Neuron (in vitro differentiated cells): ENCODE results near the gene RNF112.

Source experiments
- H2AFZ ChIP-seq: one replicate; pipeline ENCODE4 v1.6.1; 2013; ENCODE audit warnings: low read depth, mild to moderate bottlenecking, inconsistent platforms, low read length, moderate library complexity
- H3K27me3 ChIP-seq: one replicate; pipeline ENCODE4 v1.6.1; 2013; ENCODE audit warnings: low read length; ENCODE audit not compliant: insufficient read depth
- H3K36me3 ChIP-seq: one replicate; pipeline ENCODE4 v1.6.1; 2013; ENCODE audit warnings: low read length; ENCODE audit not compliant: insufficient read depth
- H3K4me1 ChIP-seq: one replicate; pipeline ENCODE4 v1.6.1; 2013; ENCODE audit warnings: low read length; ENCODE audit not compliant: insufficient read depth
- H3K4me3 ChIP-seq: 2 replicates; pipeline ENCODE4 v1.5.1; 2013; ENCODE audit warnings: mild to moderate bottlenecking, low read length, moderate library complexity
- H3K9me3 ChIP-seq: one replicate; pipeline ENCODE4 v1.6.1; 2013; ENCODE audit warnings: low read length

RNF112 gene

DNA sequence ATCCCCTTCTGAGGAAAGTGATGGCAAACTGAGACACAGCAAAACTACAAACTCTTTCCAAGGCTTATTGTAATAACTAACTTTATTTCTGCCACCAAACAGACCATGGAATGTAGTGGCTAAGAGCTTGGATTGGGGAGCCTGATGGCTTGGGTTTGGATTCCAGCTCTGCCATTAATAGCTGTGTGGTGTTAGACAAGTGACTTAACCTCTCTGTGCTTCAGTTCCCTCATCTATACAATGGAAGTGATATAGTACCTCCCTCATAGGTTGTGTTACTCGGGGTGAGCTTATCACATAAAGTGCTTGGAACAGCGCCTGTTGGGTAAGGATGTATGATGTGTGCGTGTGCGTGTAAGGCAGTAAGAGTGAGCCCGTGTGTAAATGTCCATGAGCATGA, 5.9 kb upstream of the RNF112 start:
- Histone ChIP-seq H3K4me1 (no peaks in the 10 kb centered on the region), H3K9me3 (no peaks in the 10 kb centered on the region), H3K36me3 (no peaks in the 10 kb centered on the region), H2AFZ (no peak overlapping the region), H3K27me3 (peaks cover 11% of the 10 kb centered on the region), H3K4me3 (no peak overlapping the region)

DNA sequence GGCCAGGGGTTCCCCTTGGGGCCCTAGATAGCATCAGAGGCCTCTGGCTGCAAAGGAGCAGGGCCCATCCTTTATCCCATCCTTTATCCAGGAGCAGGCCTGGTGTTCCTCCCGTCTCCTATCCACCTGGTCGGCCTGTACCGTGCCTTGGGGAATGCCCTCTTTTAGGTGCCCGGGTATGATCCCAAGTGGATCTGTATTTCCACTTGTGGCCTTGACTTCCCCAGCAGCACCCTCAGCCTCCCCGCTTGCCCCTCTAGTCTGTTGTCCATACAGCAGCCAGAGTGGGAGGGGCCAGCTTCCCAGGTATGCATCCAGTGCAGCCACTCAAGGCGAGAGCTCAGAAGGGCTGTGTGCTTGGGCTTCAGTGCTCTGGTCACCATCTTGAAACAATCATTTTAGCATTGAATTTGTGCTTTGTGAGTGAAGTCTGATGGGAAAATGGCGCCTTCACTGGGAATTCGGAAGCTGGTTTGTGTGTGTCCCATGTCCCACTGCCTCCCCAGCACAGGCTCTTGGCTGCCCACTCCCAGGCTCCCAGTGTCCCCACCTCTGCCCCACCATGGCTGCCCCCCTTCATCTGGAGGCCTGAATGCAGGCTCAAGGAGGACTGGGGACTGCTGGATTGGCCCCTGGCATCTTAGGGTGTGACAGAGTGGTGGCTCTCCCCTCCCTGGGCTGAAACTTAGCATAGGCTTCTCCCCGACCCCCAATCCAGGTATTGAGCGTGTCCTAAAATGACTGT, 3.3 kb upstream of the RNF112 start:
- no peaks in the 10 kb centered on the region for H3K9me3 ChIP-seq
- H3K4me3 ChIP-seq, result no peak overlapping the region
- peaks cover 6% of the 10 kb centered on the region for H3K4me1 ChIP-seq

DNA sequence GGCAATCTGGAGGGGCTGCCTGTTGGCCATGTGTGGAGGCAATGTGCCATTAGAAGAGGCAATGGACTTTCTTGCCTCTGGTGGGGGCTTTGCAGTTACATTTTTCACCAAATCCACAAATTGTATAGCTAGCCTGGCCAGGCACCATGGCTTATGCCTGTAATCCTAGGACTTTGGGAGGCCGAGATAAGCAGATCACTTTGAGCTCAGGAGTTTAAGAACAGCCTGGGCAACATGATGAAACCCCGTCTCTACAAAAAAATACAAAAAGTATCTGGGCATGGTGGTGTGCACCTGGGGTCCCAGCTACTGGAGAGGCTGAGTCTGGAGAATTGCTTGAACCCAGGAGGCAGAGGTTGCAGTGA, 2.7 kb upstream of the RNF112 start:
- no peak overlapping the region for H2AFZ ChIP-seq
- H3K4me3 ChIP-seq, result no peak overlapping the region
- no peaks in the 10 kb centered on the region for H3K9me3 ChIP-seq
- H3K27me3 ChIP-seq, result peaks cover 13% of the 10 kb centered on the region
- H3K36me3 ChIP-seq, result no peaks in the 10 kb centered on the region
- peaks cover 6% of the 10 kb centered on the region for H3K4me1 ChIP-seq

More for the DNA sequence above, 3.3 kb upstream of the RNF112 start:
- Histone ChIP-seq H3K27me3 (peaks cover 13% of the 10 kb centered on the region), H3K36me3 (no peaks in the 10 kb centered on the region), H2AFZ (no peak overlapping the region)

DNA sequence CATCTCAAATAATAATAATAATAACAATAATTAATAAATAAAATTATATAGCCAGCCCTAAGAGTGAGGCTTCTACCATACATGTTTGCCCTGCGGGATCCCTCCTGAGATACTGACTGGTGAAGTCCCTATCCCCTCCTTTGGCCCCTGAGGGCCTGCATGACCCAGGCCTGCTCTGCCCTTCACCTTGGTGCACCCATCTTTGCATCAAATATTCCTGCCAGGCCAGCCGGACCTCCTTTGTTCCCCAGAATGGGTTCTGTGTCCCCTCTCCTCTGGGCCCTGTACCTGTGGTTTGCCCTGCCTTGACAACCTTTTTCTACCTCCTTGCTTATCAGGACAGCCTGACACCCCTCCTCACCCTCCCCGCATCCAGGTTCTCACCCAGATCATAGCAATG, 2.0 kb upstream of the RNF112 start:
- H3K36me3 ChIP-seq, result no peaks in the 10 kb centered on the region
- peaks cover 13% of the 10 kb centered on the region for H3K27me3 ChIP-seq
- H2AFZ ChIP-seq, result no peak overlapping the region
- H3K9me3 ChIP-seq, result no peaks in the 10 kb centered on the region
- H3K4me1 ChIP-seq, result peaks cover 6% of the 10 kb centered on the region
- no peak overlapping the region for H3K4me3 ChIP-seq

DNA sequence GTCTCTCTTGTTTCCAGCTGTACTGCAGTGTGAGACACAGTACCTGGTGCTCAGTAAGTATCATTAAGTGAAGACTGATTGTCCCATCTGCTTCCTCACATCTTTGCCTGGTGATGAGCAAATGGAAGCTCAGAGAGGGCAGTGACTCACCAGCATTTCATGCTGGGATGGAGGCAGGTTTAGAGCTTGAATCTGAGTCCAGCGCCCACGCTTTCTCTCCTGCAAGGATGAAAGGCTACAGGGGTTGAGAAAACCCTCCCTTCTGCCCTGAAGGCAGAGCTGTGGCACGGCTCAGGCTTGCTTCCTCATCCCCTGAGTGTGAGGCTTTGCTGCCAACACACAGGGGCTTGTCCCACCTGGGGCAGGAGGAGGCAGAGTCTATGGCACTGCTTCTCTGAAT, 1.5 kb upstream of the RNF112 start:
- peaks cover 13% of the 10 kb centered on the region for H3K27me3 ChIP-seq
- H2AFZ ChIP-seq, result no peak overlapping the region

DNA sequence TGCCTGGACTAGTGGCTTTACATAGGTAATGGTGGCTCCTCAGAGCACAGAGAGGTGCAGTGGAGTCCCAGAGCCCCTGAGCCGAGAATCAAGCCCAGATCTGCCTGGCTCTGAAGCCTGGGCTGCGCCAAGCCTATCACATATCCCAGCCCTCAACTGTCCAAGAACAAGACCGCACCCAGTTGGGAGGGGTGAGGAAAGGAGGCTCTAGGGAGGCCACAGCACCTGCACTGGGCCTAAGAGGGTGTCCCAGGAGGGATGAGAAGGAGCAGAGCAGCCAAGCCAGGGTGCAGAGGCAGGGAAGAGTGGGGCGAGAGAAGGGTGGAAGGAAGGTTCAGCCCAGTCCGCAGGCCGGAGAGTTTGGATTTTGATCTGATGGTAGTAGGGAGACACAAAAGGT, 941 bp upstream of the RNF112 start:
- H3K4me3 ChIP-seq, result no peak overlapping the region

More for the DNA sequence above, 1.5 kb upstream of the RNF112 start:
- Histone ChIP-seq H3K4me1 (peaks cover 6% of the 10 kb centered on the region), H3K9me3 (no peaks in the 10 kb centered on the region), H3K36me3 (no peaks in the 10 kb centered on the region), H3K4me3 (no peak overlapping the region)

DNA sequence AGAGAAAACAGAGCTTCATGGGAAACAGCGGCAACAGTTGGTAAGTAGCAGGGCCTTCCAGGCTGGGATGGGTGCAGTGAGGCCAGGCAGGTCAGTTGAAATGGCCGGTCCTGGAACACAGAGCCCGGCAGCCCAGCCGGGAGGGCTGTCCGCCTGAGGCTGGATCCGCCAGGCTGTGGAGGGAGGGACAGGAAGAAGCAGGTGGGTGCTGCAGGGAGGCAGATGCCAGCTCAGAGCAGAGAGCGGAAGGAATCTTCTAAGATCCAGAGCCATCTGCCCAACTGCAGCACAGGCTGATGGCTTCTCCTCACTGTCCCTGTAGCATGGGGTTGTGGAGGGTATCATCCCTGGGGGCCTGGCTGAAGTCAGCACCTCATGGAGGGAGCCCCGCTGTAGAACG, 599 bp downstream of the RNF112 start:
- Histone ChIP-seq H3K4me3 (no peak overlapping the region), H3K27me3 (peaks cover 23% of the 10 kb centered on the region), H3K9me3 (no peaks in the 10 kb centered on the region), H3K4me1 (peaks cover 6% of the 10 kb centered on the region), H2AFZ (no peak overlapping the region), H3K36me3 (no peaks in the 10 kb centered on the region)

More for the DNA sequence above, 941 bp upstream of the RNF112 start:
- peaks cover 6% of the 10 kb centered on the region for H3K4me1 ChIP-seq
- H2AFZ ChIP-seq, result no peak overlapping the region
- H3K27me3 ChIP-seq, result peaks cover 13% of the 10 kb centered on the region
- no peaks in the 10 kb centered on the region for H3K36me3 ChIP-seq
- no peaks in the 10 kb centered on the region for H3K9me3 ChIP-seq

DNA sequence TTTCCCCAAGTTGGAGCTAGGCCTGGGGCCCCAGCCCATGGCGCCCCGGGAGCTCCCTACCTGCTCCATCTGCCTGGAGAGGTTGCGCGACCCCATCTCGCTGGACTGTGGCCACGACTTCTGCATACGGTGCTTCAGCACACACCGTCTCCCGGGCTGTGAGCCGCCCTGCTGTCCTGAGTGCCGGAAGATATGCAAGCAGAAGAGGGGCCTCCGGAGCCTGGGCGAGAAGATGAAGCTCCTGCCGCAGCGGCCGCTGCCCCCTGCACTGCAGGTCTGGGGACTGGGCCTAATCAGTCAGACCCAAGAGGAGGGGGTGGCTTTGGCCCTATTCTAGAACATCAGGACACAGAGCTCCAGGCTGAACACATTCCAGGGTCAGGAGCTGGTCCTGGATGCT, 1.5 kb downstream of the RNF112 start:
- H2AFZ ChIP-seq, result no peak overlapping the region
- no peaks in the 10 kb centered on the region for H3K9me3 ChIP-seq
- peaks cover 25% of the 10 kb centered on the region for H3K27me3 ChIP-seq
- no peaks in the 10 kb centered on the region for H3K36me3 ChIP-seq
- no peak overlapping the region for H3K4me3 ChIP-seq
- peaks cover 6% of the 10 kb centered on the region for H3K4me1 ChIP-seq

DNA sequence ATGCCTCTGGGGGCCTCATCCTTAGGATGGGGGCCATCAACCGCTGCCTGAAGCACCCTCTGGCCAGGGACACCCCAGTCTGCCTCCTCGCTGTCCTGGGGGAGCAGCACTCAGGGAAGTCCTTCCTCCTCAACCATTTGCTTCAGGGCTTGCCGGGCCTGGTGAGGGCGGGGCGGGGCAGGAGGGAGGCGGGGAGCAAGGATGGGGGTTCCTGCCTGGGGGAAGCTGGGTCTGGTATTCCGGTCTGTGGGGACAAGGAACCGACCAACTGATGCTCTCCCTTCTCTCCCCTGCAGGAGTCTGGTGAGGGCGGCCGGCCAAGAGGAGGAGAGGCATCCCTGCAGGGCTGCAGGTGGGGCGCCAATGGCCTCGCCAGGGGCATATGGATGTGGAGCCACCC, 2.0 kb downstream of the RNF112 start:
- Histone ChIP-seq H3K36me3 (no peaks in the 10 kb centered on the region), H2AFZ (no peak overlapping the region), H3K4me1 (peaks cover 6% of the 10 kb centered on the region), H3K27me3 (peaks cover 28% of the 10 kb centered on the region), H3K9me3 (no peaks in the 10 kb centered on the region), H3K4me3 (no peak overlapping the region)

DNA sequence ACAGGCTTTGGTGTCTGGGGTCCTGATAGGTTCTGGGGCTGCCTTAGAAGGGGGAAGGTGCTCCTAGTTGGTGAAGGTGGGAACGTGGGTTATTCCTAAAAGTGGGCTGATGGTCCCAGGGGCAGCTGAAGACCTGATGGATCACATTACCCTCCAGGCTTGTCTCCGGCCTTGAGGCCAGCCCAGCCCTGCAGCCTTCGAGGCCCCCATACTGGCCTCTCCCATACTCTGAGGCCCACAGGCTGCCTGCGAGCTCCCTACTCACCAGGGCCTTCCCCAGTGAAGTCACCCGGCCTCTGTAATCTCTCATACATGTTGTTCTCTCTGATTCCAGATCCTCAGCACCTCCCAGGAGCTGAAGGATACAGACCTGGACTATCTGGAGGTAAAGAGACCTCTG, 2.7 kb downstream of the RNF112 start:
- H3K9me3 ChIP-seq, result no peaks in the 10 kb centered on the region
- H3K36me3 ChIP-seq, result no peaks in the 10 kb centered on the region
- peaks cover 6% of the 10 kb centered on the region for H3K4me1 ChIP-seq
- no peak overlapping the region for H2AFZ ChIP-seq
- peaks cover 28% of the 10 kb centered on the region for H3K27me3 ChIP-seq
- H3K4me3 ChIP-seq, result no peak overlapping the region

DNA sequence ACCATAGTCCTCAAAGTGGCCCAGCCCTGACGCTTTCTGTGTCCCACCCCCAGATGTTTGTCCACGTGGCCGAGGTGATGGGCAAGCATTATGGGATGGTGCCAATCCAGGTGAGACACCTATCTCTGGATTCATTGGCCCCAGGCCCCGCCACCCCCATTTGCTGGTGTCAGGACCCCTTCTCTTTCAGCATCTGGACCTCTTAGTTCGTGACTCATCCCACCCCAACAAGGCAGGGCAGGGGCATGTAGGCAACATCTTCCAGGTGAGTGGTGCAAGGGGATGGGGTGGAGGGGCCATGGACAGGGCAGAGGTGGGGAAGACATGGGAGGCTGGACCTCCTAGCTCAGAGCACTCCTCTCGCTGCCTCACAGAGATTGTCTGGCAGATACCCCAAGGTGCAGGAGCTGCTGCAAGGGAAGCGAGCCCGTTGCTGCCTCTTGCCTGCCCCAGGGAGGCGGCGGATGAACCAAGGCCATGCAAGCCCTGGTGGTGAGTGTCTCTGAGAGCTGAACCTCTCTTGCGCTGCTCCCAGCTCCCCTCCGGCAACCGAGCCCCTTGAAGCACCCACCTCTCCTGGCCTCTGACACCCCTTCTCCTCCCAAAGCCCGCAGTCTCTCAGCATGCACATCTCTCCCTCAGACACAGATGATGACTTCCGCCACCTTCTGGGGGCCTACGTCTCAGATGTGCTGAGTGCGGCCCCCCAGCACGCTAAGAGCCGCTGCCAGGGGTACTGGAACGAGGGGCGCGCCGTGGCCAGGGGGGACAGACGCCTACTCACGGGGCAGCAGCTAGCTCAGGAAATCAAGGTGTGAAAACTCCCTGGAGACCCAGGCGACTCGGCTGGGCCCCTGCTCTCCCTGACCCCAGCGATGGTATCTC, 3.6 kb downstream of the RNF112 start:
- H2AFZ ChIP-seq, result no peak overlapping the region
- peaks cover 22% of the 10 kb centered on the region for H3K27me3 ChIP-seq
- no peak overlapping the region for H3K4me3 ChIP-seq
- peaks cover 6% of the 10 kb centered on the region for H3K4me1 ChIP-seq
- H3K9me3 ChIP-seq, result no peaks in the 10 kb centered on the region
- H3K36me3 ChIP-seq, result no peaks in the 10 kb centered on the region

DNA sequence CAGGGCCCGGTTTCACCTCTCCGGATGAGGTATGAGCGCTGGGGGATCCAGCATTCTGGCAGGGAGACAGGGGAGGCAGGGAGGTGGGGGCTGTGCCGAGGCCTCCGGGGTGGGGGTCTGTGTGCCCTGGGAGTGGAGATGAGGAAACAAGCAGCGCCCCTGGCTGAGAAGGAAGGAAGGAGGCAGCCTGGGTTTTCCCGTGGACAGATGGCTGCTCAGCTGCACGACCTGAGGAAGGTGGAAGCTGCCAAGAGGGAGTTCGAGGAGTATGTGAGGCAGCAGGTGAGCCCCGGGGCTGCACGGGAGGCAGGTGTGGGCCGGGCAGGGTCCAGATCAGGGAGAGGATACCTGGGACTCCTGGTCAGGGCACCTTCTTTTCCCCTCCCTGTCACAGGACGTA, 4.3 kb downstream of the RNF112 start:
- H3K4me1 ChIP-seq, result peaks cover 6% of the 10 kb centered on the region
- H2AFZ ChIP-seq, result no peak overlapping the region
- no peaks in the 10 kb centered on the region for H3K9me3 ChIP-seq
- H3K36me3 ChIP-seq, result no peaks in the 10 kb centered on the region
- H3K27me3 ChIP-seq, result peaks cover 15% of the 10 kb centered on the region
- H3K4me3 ChIP-seq, result no peak overlapping the region
